ENCODE measurements around the gene ZNF324. TPM values are rescaled to one million over a fixed set of nuclear protein-coding genes. Genes with fewer than 3 reads are reported as not detected.
"Not testable (repeated sequence)": the region's sequence is repeated elsewhere in the genome, so short reads cannot be mapped to it uniquely, and the experiment has no call there.

Gene ZNF324
- polyA plus RNA-seq, 4 donors = 3.2 to 5.8 (median 4.2) TPM

- Histone ChIP-seq H3K9me3 (ENCODE audit: control insufficient read depth in 2 of 2, insufficient read depth in 1 of 2, low read depth in 1 of 2, low read length in 1 of 2) (peaks cover 0 to 11% of the 10 kb centered on the region in 2 donors), H3K27ac (ENCODE audit: low read depth in 1 of 3, low read length in 2 of 3) (peak overlapping the region; percentile 72 to 87 (median 74)), H3K4me1 (ENCODE audit: control insufficient read depth in 3 of 3, insufficient read depth in 2 of 3, low read depth in 1 of 3, low read length in 2 of 3) (peaks cover 0 to 9% (median 2%) of the 10 kb centered on the region in 3 donors), H3K36me3 (ENCODE audit: control insufficient read depth in 3 of 3, insufficient read depth in 2 of 3, low read depth in 1 of 3, low read length in 3 of 3) (no peaks in the 10 kb centered on the region), H3K4me3 (ENCODE audit: low read depth in 1 of 3, low read length in 3 of 3) (peak overlapping the region; percentile 19 to 86 (median 68)), H3K27me3 (ENCODE audit: control insufficient read depth in 3 of 3, insufficient read depth in 3 of 3, low read length in 3 of 3) (no peaks in the 10 kb centered on the region)
- FAIRE-seq (no peak), DNase-seq (peak; percentile 99)
- WGBS, 3 donors = 1 to 3% (median 3%) methylated on average over 58 to 60 of the region's 60 CpGs
These were observed 32.4 kb downstream of the ZNF324 start for GRCh38 chr19:58499021-58499927.

- Histone ChIP-seq H3K36me3 (ENCODE audit: control insufficient read depth in 3 of 3, insufficient read depth in 2 of 3, low read depth in 1 of 3, low read length in 3 of 3) (no peaks in the 10 kb centered on the region), H3K4me1 (ENCODE audit: control insufficient read depth in 3 of 3, insufficient read depth in 2 of 3, low read depth in 1 of 3, low read length in 2 of 3) (peaks cover 0 to 9% (median 2%) of the 10 kb centered on the region in 3 donors), H3K27me3 (ENCODE audit: control insufficient read depth in 3 of 3, insufficient read depth in 3 of 3, low read length in 3 of 3) (no peaks in the 10 kb centered on the region), H3K27ac (ENCODE audit: low read depth in 1 of 3, low read length in 2 of 3) (no peak overlapping the region), H3K9me3 (ENCODE audit: control insufficient read depth in 2 of 2, insufficient read depth in 1 of 2, low read depth in 1 of 2, low read length in 1 of 2) (peaks cover 0 to 11% of the 10 kb centered on the region in 2 donors), H3K4me3 (ENCODE audit: low read depth in 1 of 3, low read length in 3 of 3) (peak overlapping the region in 2 of 3 donors; percentile 68 to 86)
- DNase-seq = no peak
- 93 to 94% (median 94%) methylated on average over 14 of the region's 14 CpGs for WGBS, 3 donors
- no peak for FAIRE-seq
These were observed 33.4 kb downstream of the ZNF324 start for GRCh38 chr19:58500242-58500641.

GRCh38 chr19:58507602-58508223 lies 40.8 kb downstream of the ZNF324 start:
- WGBS, 3 donors = 70 to 74% (median 70%) methylated on average over 7 to 8 of the region's 8 CpGs
- H3K27me3 ChIP-seq (ENCODE audit: control insufficient read depth in 3 of 3, insufficient read depth in 3 of 3, low read length in 3 of 3); H3K27ac ChIP-seq (ENCODE audit: low read depth in 1 of 3, low read length in 2 of 3): not testable (repeated sequence)

GRCh38 chr19:58509731-58510083 lies 42.8 kb downstream of the ZNF324 start:
- FAIRE-seq (no peak), DNase-seq (no peak)
- H3K4me3 ChIP-seq (ENCODE audit: low read depth in 1 of 3, low read length in 3 of 3) = no peak overlapping the region
- peaks cover 0 to 17% of the 10 kb centered on the region in 2 donors for H3K9me3 ChIP-seq (ENCODE audit: control insufficient read depth in 2 of 2, insufficient read depth in 1 of 2, low read depth in 1 of 2, low read length in 1 of 2)
- no peaks in the 10 kb centered on the region for H3K27me3 ChIP-seq (ENCODE audit: control insufficient read depth in 3 of 3, insufficient read depth in 3 of 3, low read length in 3 of 3)
- peaks cover 4 to 32% (median 4%) of the 10 kb centered on the region in 3 donors for H3K4me1 ChIP-seq (ENCODE audit: control insufficient read depth in 3 of 3, insufficient read depth in 2 of 3, low read depth in 1 of 3, low read length in 2 of 3)
- no peak overlapping the region for H3K27ac ChIP-seq (ENCODE audit: low read depth in 1 of 3, low read length in 2 of 3)
- peaks cover 0 to 23% (median 0%) of the 10 kb centered on the region in 3 donors for H3K36me3 ChIP-seq (ENCODE audit: control insufficient read depth in 3 of 3, insufficient read depth in 2 of 3, low read depth in 1 of 3, low read length in 3 of 3)
- 86 to 91% (median 91%) methylated on average over 11 of the region's 11 CpGs for WGBS, 3 donors

More at GRCh38 chr19:58507602-58508223, 40.8 kb downstream of the ZNF324 start:
- H3K4me3 ChIP-seq (ENCODE audit: low read depth in 1 of 3, low read length in 3 of 3); DNase-seq; FAIRE-seq; H3K36me3 ChIP-seq (ENCODE audit: control insufficient read depth in 3 of 3, insufficient read depth in 2 of 3, low read depth in 1 of 3, low read length in 3 of 3): not testable (repeated sequence)
- Histone ChIP-seq H3K9me3 (ENCODE audit: control insufficient read depth in 2 of 2, insufficient read depth in 1 of 2, low read depth in 1 of 2, low read length in 1 of 2) (peaks cover 0 to 17% of the 10 kb centered on the region in 2 donors), H3K4me1 (ENCODE audit: control insufficient read depth in 3 of 3, insufficient read depth in 2 of 3, low read depth in 1 of 3, low read length in 2 of 3) (peaks cover 0 to 16% (median 0%) of the 10 kb centered on the region in 3 donors)

GRCh38 chr19:58510084-58510862 lies 43.4 kb downstream of the ZNF324 start:
- H3K36me3 ChIP-seq (ENCODE audit: control insufficient read depth in 3 of 3, insufficient read depth in 2 of 3, low read depth in 1 of 3, low read length in 3 of 3) = peaks cover 0 to 26% (median 0%) of the 10 kb centered on the region in 3 donors
- FAIRE-seq (no peak), DNase-seq (no peak)
- H3K9me3 ChIP-seq (ENCODE audit: control insufficient read depth in 2 of 2, insufficient read depth in 1 of 2, low read depth in 1 of 2, low read length in 1 of 2) = peaks cover 0 to 17% of the 10 kb centered on the region in 2 donors
- 82 to 90% (median 89%) methylated on average over 8 of the region's 8 CpGs for WGBS, 3 donors
- no peaks in the 10 kb centered on the region for H3K27me3 ChIP-seq (ENCODE audit: control insufficient read depth in 3 of 3, insufficient read depth in 3 of 3, low read length in 3 of 3)
- no peak overlapping the region for H3K4me3 ChIP-seq (ENCODE audit: low read depth in 1 of 3, low read length in 3 of 3)
- H3K27ac ChIP-seq (ENCODE audit: low read depth in 1 of 3, low read length in 2 of 3) = no peak overlapping the region
- H3K4me1 ChIP-seq (ENCODE audit: control insufficient read depth in 3 of 3, insufficient read depth in 2 of 3, low read depth in 1 of 3, low read length in 2 of 3) = peaks cover 4 to 34% (median 4%) of the 10 kb centered on the region in 3 donors

GRCh38 chr19:58511353-58512208 lies 44.7 kb downstream of the ZNF324 start, which contains the start of gene SLC27A5:
Gene SLC27A5 (minus strand): TSS chr19:58511992. CDS start chr19:58511955, 37 bp downstream.
- H3K4me1 ChIP-seq (ENCODE audit: control insufficient read depth in 3 of 3, insufficient read depth in 2 of 3, low read depth in 1 of 3, low read length in 2 of 3) = peaks cover 4 to 39% (median 4%) of the 10 kb centered on the region in 3 donors
- 75 to 85% (median 76%) methylated on average over 23 to 25 of the region's 25 CpGs for WGBS, 3 donors
- no peak within 1 kb of the TSS for H3K4me3 ChIP-seq (ENCODE audit: low read depth in 1 of 3, low read length in 3 of 3)
- peak within 1 kb of the TSS in 2 of 3 donors; percentile 8 to 45 for H3K27ac ChIP-seq (ENCODE audit: low read depth in 1 of 3, low read length in 2 of 3)
- FAIRE-seq (no peak), DNase-seq (peak; percentile 71 to 74)
- peaks cover 3 to 39% (median 4%) of the 10 kb centered on the region in 3 donors for H3K36me3 ChIP-seq (ENCODE audit: control insufficient read depth in 3 of 3, insufficient read depth in 2 of 3, low read depth in 1 of 3, low read length in 3 of 3)
- H3K27me3 ChIP-seq (ENCODE audit: control insufficient read depth in 3 of 3, insufficient read depth in 3 of 3, low read length in 3 of 3) = no peaks in the 10 kb centered on the region
- H3K9me3 ChIP-seq (ENCODE audit: control insufficient read depth in 2 of 2, insufficient read depth in 1 of 2, low read depth in 1 of 2, low read length in 1 of 2) = peaks cover 0 to 17% of the 10 kb centered on the region in 2 donors

GRCh38 chr19:58513213-58513693 lies 46.4 kb downstream of the ZNF324 start:
- peak overlapping the region; percentile 15 to 86 (median 75) for H3K27ac ChIP-seq (ENCODE audit: low read depth in 1 of 3, low read length in 2 of 3)
- WGBS, 3 donors = 70 to 76% (median 71%) methylated on average over 10 of the region's 10 CpGs
- peaks cover 5 to 55% (median 6%) of the 10 kb centered on the region in 3 donors for H3K36me3 ChIP-seq (ENCODE audit: control insufficient read depth in 3 of 3, insufficient read depth in 2 of 3, low read depth in 1 of 3, low read length in 3 of 3)
- peaks cover 0 to 3% of the 10 kb centered on the region in 2 donors for H3K9me3 ChIP-seq (ENCODE audit: control insufficient read depth in 2 of 2, insufficient read depth in 1 of 2, low read depth in 1 of 2, low read length in 1 of 2)
- peak overlapping the region in 1 of 3 donors; percentile 24 for H3K4me3 ChIP-seq (ENCODE audit: low read depth in 1 of 3, low read length in 3 of 3)
- DNase-seq (no peak), FAIRE-seq (no peak)
- peaks cover 4 to 50% (median 10%) of the 10 kb centered on the region in 3 donors for H3K4me1 ChIP-seq (ENCODE audit: control insufficient read depth in 3 of 3, insufficient read depth in 2 of 3, low read depth in 1 of 3, low read length in 2 of 3)
- H3K27me3 ChIP-seq (ENCODE audit: control insufficient read depth in 3 of 3, insufficient read depth in 3 of 3, low read length in 3 of 3) = no peaks in the 10 kb centered on the region
